Dedifferentiated amniotic fluid mesenchymal stem cell (primary cell): Measurements from ENCODE around the gene F12.
"Not testable (repeated sequence)": the region's sequence is repeated elsewhere in the genome, so short reads cannot be mapped to it uniquely, and the experiment has no call there.

Experiments
- DNase-seq: peaks from one replicate; pipeline ENCODE4 v3.0.0-alpha.2; 2016; ENCODE audit errors: extremely low spot score

The F12 gene

DNA sequence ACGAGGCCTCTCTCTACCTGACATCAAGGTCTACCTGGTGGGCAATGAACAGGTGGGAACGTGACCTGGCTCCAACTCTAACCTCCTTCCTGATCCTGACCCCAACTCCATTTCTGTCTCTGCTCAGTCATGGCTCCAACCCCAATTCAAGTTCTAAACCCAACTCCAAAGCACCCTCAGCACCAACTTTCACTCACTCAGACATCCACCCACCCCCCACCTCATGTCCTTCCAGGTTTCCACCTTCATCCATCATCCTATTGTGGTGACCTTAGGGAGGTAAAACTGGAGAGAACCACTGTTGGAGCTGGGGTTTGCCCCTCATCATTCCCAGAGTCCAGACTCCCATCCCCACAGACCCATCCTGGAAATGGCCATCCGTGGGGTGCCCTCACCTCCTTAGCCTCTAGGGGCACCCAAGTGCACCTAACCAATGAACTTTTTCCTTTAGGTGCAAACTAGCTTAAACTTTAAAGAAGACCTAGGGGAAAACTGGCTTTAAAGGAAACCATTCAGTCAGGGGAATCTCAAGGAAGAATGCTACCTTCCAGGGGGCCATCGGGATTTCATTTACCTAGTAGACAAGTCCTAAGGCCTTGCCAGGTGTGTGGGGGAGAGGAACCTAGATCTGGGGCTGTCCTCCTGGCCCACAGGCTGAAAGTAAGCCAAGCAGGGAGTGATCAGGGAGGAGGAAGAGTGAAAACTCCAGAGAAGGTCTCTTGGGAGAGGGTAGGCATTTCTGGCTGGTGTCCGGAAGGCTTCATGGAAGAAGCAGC is 40.3 kb downstream of the F12 start:
- DNase-seq: no peak

DNA sequence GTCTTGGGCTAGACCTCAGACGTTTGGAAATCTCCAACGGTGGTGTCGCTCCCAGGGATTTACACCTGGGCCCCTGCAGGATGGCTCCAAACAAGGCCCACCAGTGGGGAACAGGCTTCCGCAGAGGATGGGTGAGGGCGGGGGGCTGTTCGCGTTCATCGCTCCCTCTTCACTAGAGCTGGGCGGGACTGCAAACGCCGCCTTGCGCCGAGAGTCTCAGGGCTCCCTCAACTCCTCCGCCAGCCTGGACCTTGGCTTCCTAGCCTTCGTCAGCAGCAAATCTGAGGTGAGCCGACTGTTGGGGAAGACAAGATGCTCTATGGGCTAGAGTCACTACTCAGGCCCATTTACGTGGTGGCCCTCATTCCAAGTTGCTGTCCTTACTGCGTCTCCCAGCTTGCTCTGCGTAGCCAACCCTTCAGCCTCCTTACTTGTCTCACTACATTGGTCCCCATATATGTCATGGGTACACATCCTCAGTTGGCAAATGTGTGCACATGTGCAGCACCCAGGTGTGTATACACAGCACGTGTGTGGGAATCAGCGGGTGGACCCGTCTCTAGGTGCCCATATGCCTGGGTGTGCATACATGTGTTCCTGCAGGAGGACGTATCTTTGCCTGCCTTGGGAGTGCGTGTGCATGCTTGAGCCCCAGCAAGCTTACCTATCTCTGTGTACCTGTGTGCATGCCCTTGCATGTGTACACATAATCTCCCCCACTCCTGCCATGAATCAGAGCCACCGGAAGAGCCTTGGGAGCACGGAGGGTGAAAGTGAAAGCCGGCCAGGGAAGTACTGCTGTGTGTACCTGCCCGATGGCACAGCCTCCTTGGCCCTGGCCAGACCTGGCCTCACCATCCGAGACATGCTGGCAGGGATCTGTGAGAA is 41.1 kb downstream of the F12 start:
- DNase-seq: no peak

DNA sequence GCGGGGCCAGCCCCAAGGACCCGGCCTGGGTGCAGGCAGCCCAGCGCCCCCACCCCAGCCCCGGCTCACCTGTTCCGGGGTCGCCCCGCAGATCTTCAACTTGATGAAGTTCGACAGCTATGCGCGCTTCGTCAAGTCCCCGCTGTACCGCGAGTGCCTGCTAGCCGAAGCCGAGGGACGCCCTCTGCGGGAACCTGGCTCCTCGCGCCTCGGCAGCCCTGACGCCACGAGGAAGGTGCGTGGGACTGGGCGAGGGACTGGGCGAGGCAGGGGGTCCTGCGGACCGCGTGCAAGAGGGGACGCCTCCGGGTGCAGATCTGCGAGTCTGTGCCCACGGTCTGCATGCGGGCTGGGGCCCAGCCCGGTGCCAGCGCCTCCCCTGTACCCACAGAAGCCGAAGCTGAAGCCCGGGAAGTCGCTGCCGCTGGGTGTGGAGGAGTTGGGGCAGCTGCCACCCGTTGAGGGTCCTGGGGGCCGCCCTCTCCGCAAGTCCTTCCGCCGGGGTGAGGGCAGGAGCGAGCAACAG is 42.0 kb downstream of the F12 start:
- no peak for DNase-seq

DNA sequence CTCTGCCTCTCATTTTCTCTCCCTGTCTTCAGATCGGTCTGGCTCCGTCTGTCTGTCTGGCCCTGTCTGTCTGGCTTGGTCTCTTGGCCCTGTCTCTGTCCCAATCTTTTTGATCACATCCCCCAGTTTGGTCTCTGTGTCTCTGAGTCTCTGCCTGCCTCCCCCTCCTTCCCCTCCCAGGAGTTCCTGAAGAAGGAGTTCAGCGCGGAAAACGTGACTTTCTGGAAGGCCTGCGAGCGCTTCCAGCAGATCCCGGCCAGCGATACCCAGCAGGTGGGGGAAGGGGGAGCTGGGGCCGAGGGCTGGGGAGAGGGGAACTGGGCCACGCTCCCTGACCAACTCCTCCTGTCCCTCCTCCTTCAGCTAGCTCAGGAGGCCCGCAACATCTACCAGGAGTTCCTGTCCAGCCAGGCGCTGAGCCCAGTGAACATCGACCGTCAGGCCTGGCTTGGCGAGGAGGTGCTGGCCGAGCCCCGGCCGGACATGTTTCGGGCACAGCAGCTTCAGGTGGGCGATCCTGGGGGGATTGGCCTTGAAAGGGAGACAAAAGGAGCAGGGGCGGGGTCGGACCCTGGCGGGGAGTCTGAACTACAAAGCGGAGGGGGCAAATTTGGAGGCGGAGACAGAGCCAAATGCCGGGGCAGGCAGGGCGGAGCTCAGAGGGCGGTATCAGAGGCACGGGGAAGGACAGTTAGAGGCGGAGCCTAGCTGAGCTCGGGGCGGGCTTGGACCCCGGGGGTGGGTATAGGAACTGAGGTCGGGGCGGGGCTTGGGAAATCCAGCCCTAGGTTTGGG is 42.6 kb downstream of the F12 start:
- no peak for DNase-seq

DNA sequence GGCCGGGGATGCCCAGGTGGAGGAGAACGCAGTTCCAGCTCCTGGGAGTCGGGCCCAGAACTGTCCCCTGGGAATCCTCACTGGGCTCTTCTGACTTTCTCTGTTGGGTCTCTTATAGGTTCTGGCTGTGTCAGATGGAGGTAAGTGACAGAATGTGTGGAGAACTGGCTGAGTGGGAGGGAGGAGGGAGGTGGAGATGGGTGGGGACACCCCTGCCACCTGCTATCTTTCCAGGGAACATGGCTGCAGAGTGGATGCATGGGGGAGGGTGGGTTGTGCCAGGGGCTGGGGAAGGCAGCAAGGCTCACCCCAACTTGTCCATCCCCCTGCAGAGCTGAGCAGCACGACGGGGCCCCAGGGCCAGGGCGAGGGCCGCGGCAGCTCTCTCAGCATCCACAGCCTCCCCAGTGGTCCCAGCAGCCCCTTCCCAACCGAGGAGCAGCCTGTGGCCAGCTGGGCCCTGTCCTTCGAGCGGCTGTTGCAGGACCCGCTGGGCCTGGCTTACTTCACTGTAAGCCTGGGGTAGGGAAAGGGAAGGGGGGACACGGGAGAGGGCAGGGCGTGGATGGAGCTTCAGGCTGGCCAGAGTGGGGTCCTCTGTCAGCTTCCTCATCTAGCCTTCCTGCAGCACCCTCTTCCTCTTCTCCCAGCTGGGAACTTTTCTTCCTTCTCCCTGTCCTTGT is 43.4 kb downstream of the F12 start:
- DNase-seq: no peak

DNA sequence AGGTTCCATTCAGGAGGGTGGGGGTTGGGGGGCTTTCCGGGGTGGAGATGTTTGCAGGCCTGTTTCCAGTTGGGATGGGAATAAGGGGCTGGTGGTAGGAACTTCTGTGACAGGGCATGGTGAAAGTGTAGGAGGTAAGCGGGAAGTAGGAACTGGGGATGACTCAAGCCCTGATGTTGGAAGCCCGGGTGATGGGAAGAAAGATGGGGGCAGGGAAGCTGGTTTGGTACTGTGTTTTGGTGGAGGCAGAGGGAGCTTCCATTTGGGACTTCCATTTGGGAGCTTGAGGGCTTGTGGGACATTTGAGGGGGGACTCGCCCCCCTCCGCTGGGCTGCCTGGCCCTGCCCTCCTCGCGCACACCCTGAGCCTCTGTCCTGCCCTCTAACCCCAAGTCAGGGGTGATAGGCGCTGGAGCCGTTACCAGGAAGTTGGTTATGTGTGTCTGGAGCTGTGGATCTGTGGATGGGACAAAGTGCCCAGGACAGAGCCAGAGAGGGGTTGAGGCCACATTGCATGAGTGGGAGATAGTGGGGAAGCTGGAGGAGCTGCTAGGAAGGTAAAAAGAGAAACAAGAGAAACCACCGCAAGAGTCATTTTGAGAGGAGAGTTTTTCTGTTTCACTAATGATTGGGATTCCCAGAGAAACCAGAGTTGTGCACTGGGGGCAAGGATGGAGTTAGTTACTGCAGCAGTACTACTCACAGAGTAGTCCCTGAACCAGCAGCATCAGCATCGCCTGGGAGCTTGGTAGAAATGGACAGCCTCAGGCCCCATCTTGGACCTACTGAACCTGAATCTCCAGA is 45.0 kb downstream of the F12 start:
- DNase-seq: no peak

DNA sequence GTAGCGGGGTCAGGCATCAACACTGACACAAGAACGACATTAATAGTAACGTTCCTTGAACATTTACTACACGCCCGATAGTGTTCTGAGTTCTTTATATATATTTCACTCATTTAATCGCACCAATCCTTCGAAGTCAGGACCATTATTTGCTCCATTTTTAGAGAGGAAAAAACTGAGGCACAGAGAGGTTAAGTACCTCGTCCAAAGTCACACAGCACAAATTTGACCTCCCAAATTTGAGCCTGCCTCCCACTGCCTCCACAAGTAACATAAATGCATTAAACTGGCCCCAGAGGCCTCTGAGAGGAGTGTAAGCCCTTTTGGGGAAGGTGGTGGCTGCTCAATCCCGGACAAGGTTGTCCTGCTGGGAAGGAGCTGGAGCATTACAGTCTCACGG is 45.8 kb downstream of the F12 start:
- DNase-seq: no peak

DNA sequence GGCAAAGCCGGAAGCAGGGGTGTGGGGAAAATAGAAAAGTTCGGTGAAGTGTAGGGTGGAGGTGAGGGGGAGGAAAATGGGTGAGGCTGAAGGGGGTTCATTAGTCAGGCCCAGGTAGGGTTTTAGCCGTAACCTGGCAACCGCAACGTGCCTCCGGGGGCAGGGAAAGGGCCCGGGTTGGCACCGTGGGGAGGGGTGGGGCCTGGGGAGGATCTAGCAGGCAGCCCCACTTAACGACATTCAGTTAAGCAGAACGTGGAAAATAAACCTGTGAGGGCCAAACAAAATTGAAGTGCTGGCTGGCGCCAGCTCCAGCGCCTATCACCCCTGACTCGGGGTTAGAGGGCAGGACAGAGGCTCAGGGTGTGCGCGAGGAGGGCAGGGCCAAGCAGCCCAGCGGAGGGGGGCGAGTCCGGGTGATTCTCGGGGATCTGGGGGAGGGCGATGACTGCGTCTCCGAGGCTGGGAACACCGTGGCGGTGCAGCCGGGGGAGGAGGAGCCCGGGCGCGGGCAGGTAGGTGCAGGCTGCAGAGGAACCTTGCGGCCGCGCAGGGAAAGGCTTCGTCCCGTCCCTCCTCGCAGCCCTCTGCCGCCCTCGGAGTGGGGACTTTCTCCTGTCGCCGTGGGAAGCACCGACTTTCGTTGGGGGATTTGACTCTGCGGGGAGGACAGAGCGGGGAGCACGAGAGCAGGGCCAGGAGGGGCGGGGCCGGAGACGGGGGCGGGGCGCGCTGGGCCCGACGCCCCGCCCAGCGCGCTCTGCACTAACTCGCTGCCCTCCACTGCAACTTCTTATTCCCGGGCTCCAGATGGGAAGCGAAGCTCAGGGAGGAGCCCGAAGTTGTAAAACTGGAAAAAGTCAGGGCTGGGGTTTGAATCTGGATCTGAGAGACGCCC is 46.5 kb downstream of the F12 start:
- DNase-seq: no peak

DNA sequence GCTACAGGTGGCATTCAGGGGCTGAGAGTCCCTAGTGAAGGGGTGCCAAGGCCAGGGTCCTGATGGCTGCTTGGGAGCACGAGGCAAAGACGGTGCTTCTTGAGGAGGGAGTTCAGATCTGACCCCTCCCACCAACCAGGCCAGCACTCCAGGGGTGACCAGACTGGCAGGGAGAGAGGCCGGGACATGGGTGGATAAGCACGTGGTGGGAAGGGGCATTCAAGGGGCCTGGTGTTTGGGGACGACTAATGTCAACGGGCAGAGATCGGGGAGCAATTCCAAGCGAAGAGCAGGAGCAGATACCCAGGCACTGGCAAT is 47.1 kb downstream of the F12 start:
- DNase-seq: no peak

DNA sequence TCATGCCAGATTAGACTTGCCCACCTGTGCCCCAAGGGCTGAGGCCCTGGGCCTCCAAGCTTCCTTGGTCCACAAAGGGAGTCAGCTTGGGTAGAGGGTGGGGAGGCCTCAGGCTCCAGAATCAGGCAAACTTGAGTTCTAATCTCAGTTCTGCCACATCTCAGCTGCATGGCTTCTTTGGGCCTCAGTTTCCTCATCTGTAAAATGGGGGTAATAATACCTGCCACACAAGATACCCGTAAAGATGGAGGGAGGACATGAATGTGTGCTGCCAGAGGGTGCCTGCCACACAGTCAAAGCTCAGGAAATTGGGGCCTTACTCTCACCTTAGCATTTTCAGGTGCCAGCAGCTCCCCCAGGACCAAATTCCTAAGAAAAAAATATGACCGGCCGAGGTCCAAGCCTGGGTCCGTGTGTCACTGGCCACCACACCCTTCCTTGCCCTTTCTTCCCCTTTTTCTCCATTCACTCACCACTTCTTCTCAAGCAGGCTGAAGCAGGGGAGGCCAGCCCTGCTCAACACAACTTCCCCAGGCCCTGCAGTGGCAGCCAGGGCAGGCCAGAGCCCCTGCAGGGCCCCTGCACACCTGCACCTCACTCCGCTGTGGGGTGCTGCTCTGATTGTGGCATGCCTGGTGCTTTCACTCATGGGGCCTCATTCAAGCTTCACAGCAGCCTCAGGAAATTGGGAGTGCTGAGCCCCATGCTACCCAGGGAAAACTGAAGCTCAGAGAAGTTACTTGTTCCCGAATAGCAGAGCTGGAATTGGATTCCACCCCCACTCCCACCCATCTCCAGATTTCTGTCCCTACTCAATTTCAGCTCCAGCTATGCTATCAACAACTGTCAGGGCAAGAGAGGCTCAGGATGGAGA is 47.7 kb downstream of the F12 start:
- no peak for DNase-seq

DNA sequence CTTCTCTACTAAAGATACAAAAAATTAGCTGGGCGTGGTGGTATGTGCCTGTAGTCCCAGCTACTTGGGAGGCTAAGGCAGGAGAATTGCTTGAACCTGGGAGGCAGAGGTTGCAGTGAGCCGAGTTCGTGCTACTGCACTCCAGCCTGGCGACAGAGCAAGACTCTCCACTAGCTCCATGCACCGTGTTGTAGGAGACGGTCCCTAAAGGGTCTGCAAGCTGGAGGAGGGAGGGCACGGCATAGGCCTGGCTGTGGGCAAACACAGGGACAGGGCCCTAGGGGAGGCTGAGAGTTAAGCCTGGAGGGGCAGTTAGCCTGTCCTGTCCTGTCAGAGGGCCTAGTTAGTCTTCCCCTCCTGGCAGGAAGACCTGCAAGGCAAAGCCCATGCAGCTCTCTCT is 48.6 kb downstream of the F12 start:
- DNase-seq: not testable (repeated sequence)

DNA sequence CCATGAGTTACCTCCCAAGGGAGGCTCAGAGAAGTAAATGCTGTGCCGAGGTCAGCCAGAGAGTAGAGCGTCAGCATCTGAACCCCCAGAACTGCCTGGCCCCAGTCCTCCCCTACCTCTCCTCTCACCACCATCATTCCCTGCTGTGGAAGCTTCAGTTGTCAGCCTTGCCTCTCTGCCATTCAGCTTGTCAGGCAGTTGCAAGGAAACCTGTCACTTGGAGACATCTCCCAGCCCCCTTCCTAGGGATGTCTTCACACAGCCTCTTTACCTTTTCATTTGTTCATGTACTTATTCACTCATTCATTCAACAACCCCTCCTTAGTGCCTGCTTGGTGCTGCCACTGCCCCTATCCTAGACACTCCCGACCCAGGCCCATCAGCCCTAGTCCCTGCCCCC is 49.5 kb downstream of the F12 start:
- DNase-seq: no peak

DNA sequence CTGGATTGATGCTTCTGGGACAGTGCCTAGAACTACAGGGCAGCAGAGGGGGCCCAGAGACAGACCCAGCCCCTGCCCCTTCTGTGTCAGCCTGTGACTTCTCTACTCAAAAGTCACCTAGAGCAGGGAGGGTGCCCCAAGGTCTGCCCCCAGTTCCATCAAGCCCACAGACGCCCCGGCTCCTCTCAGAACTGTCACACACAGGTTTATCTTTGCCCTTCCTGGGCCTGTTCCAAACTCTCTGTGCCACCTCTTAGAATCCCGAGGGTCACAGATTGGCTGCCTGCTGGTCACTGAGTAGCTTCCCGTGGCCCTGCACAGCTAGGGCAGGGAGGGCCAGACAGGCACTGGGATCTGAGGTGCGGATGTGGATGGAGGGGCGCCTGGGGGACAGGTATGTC is 49.9 kb downstream of the F12 start:
- no peak for DNase-seq

DNA sequence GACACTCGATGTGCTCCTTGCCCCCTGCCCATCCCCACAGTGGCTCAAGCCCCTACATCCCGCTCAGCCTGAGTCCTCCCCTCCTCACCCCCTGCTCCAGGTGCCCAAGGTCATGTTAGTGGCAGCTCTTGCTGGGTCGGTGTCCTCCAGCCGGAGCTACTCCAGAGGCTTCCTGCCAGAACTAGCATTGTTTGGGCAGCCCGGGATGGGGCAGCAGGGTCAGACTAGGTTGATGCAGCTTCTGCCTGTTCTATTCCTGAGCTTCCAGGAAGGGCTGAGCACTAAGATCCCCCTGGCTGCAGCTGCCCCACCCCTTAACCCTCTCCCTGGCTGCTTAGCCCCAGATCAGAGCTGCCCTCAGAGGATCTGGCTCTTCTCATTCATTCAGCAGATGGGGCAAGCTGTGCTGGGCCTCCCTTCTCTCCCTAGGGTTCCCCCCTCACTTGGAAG is 51.0 kb downstream of the F12 start:
- no peak for DNase-seq

DNA sequence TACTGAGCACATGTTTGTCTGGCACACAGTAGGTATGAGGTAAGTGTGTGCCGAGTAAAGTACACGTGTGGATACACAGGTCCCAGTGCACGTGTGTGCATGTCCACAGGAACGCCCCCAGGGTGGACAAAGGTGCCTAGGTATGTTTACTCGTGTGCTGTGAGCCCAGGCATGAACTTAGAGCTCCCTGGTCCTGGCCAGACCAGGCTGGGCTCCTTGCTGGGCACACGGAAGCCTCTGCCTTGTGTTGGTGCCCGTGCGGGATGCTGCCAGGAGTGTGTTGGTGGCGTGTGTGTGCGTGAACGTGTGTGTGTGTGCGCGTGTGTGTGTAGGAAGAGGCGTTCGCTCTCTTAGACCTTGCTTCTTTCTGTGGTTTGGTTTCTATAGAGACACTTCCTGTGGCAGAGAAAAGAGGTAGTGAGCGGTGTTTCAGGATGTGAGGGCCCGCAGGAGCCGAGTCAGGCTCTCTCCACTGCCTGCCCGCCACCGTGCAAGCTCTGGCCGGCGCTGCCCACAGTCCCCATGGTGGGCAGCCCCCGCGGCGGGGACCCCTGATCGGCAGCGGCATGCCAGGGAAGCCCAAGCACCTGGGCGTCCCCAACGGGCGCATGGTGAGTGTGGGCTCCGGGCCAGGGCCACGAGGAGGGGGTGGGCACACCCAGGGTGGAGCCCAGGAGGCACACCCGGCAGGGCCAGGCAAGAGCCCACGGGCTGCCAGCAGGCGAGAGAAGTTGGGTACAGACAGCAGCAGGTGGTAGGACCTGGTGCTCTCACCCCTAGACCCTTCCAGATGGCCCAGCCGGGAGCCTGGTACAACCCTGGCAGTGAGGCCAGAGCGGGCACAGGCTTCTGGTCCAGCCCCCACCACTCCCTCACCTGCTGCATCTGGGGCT is 51.7 kb downstream of the F12 start, which contains the start of gene RGS14:
RGS14 (plus strand) TSS at position 466 of the 893 bp plus-strand sequence; CDS start at position 567, 101 bp downstream.
- no peak for DNase-seq

DNA sequence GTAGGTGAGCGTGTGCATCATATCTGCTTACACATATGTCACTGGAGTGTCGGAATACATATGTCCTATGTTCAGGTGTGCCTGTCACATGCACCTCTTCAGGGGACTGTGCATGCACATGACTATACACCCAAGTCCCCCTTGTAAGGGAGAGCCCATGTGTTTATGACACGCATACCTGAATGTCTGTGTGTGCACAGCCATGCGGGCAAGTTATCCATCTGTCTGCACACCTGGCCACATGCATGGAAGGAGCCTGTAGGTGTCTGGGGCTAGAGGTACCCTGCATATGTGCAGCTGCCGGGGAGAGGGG is 52.3 kb downstream of the F12 start:
- no peak for DNase-seq

DNA sequence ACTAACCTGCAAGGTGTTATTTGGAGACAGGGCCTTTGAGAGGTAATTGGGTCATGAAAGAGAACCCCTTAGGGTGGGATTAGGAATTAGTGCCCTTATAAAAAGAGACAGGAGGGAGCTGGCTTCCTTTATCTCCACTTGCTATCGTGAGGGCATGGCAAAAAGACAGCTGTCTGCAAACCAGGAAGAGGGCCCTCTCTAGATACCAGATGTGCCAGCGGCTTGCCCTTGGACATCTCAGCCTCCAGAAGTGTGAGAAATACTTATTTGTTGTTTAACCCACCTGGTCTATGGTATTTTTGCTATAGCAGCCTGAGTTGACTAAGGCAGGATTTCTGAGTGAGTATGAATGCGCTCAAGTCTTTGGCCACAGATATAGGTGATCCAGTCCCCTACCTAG is 52.6 kb downstream of the F12 start:
- no peak for DNase-seq

DNA sequence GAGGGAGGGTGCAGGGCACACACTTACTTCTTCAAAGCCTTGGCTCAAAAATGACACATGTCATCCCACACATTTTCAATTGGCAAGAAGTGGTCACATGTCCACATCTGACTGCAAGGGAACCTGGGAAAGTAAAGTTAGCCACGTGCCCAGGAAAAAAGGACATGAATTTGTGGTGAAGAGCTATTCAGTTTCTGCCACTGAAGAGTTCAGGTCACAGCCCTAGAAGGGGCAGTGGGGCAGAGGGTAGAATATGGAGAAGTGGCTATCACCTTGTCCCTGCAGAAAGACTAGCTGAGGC is 53.5 kb downstream of the F12 start:
- no peak for DNase-seq
